Kidney epithelial cell (primary cell): Measurements from ENCODE around the gene CPNE8. TPM values are rescaled to one million over a fixed set of nuclear protein-coding genes. Genes with fewer than 3 reads are reported as not detected.

Source experiments
- DNase-seq: peaks from one replicate; pipeline ENCODE4 v3.0.0-alpha.2; 2010; ENCODE audit warnings: low read depth
- H3K27me3 ChIP-seq: 2 replicates; pipeline ENCODE4 v1.6.0; 2011; ENCODE audit warnings: low read length; ENCODE audit not compliant: control insufficient read depth, insufficient read depth
- H3K36me3 ChIP-seq: 2 replicates; pipeline ENCODE4 v1.5.1; 2011; ENCODE audit warnings: low read length; ENCODE audit not compliant: control insufficient read depth, insufficient read depth
- H3K4me3 ChIP-seq: 2 replicates; pipeline ENCODE4 v1.5.1; 2011; ENCODE audit warnings: low read depth, mild to moderate bottlenecking, control low read depth, low read length
- total RNA-seq: library from RNA; depleted of rRNA; stranded (reverse); fragments of >200 nt; gene quantifications from 2 replicates; pipeline ENCODE4 v1.2.3, GENCODE V29; 2015
- TF ChIP-seq, protein P1 (sequence below): IDR thresholded peaks from 2 replicates; pipeline ENCODE4 v1.5.1; 2011; ENCODE audit warnings: mild to moderate bottlenecking, moderate library complexity, low read length, control low read depth, inconsistent platforms; ENCODE audit not compliant: insufficient read depth, poor library complexity, severe bottlenecking

CPNE8 gene
- 6.4 and 8.0 TPM in 2 replicates for total RNA-seq

GRCh38 chr12:38905480-38906351, at the start of gene CPNE8:
Gene CPNE8 (minus strand): TSS chr12:38905591. CDS start chr12:38905534, 57 bp downstream.
- TF ChIP-seq, protein P1, sequence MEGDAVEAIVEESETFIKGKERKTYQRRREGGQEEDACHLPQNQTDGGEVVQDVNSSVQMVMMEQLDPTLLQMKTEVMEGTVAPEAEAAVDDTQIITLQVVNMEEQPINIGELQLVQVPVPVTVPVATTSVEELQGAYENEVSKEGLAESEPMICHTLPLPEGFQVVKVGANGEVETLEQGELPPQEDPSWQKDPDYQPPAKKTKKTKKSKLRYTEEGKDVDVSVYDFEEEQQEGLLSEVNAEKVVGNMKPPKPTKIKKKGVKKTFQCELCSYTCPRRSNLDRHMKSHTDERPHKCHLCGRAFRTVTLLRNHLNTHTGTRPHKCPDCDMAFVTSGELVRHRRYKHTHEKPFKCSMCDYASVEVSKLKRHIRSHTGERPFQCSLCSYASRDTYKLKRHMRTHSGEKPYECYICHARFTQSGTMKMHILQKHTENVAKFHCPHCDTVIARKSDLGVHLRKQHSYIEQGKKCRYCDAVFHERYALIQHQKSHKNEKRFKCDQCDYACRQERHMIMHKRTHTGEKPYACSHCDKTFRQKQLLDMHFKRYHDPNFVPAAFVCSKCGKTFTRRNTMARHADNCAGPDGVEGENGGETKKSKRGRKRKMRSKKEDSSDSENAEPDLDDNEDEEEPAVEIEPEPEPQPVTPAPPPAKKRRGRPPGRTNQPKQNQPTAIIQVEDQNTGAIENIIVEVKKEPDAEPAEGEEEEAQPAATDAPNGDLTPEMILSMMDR = no peak
- Histone ChIP-seq H3K36me3 (no peaks in the 10 kb centered on the region), H3K27me3 (no peaks in the 10 kb centered on the region), H3K4me3 (peak within 1 kb of the TSS; percentile 53)
- no peak for DNase-seq

DNA sequence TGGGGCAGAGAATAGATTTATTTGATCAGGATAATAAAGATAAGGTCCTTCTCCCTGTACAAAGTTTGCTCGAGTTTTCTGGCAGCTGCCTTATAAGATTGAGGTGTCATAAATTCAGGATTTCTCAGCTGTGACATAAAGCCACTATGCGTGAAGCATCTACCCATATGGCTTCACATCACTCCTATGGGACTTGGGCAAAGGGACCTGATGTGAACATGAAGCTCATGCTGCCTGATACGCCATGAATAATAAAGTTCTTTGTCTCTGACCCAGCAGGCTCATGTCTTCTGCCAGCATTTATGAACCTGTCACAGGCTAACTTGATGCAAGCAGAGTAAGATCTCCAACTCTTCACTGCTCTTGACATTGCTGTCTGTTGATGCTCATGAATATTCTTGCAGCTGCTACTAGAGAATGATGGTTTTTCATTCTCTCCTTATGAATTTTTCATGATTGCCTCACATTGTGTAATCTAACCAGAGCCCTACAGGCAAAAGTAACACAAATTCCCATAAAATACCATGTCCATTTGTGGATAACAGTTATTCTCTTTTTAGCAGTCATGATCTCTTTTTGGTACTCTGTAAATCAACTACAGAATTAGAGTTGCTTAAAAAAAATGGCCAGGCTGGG, 49.0 kb upstream of the CPNE8 start:
- no peak overlapping the region for H3K4me3 ChIP-seq
- DNase-seq = no peak
- no peaks in the 10 kb centered on the region for H3K27me3 ChIP-seq
- no peaks in the 10 kb centered on the region for H3K36me3 ChIP-seq
- TF ChIP-seq, protein P1 = no peak

DNA sequence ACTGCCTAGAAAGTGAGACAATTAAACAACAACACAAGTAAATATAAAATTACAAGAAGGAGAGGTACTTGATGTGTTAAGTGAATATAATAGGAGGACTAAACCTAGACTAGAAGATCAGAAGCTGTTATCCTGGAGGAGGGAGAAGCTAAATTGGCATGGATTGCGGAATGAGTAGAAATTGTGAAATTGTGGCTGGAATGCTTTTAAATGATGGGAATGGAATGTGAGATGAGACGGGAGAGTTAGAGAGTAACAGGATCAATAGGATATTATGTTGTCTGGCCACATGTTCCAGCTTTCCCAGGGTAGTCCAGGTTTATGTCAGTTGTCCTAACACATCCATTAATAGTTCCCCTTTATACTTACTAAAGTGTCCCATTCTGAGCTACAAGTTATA, 44.0 kb upstream of the CPNE8 start:
- no peak for DNase-seq
- TF ChIP-seq, protein P1 = no peak
- Histone ChIP-seq H3K4me3 (no peak overlapping the region), H3K27me3 (no peaks in the 10 kb centered on the region), H3K36me3 (no peaks in the 10 kb centered on the region)

DNA sequence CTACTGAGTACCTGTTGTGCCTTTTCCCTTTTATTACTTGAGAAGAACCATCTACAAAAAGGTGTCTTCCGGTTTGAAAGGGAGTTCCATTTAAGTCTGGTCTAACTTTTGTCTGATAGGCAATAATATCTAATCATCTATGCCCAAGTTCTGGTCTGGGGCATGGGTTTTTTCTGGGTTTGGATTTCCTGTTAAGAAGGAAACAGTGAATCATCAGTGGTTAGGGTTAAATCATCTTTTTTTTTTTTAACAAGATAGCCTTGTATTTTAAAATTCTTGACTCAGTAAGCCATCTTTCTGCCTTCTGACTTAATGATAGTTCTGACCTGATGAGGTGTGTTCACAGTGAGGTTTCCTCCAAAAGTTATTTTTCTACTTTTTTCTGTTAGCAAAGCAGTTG, 29.3 kb upstream of the CPNE8 start:
- H3K36me3 ChIP-seq = no peaks in the 10 kb centered on the region
- TF ChIP-seq, protein P1 = no peak
- no peak for DNase-seq
- H3K4me3 ChIP-seq = no peak overlapping the region
- no peaks in the 10 kb centered on the region for H3K27me3 ChIP-seq

- no peaks in the 10 kb centered on the region for H3K27me3 ChIP-seq
Observed at GRCh38 chr12:38934078-38934584, 28.7 kb upstream of the CPNE8 start.

More at GRCh38 chr12:38934078-38934584, 28.7 kb upstream of the CPNE8 start:
- Histone ChIP-seq H3K36me3 (no peaks in the 10 kb centered on the region), H3K4me3 (no peak overlapping the region)
- TF ChIP-seq, protein P1 = no peak
- no peak for DNase-seq
